ENCODE results near the gene PCSK9. TPM values are rescaled to one million over a fixed set of nuclear protein-coding genes. Genes with fewer than 3 reads are reported as not detected.
A peak's percentile ranks its signal among the peaks of the same experiment; 100 is the strongest.

PCSK9 gene
- polyA plus RNA-seq, 2 of the 4 experiments (the other 2 are of a cell fraction), result 1.7 to 7.3 TPM

DNA sequence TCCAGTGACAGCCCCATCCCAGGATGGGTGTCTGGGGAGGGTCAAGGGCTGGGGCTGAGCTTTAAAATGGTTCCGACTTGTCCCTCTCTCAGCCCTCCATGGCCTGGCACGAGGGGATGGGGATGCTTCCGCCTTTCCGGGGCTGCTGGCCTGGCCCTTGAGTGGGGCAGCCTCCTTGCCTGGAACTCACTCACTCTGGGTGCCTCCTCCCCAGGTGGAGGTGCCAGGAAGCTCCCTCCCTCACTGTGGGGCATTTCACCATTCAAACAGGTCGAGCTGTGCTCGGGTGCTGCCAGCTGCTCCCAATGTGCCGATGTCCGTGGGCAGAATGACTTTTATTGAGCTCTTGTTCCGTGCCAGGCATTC, 24.2 kb downstream of the PCSK9 start:
- ATAC-seq (peak in 1 of 2 experiments; percentile 9; a peak in 3 of 6 replicates), FAIRE-seq (no peak), DNase-seq (ENCODE audit: low read depth in 1 of 2, low spot score in 1 of 2) (no peak)
- WGBS (ENCODE audit: missing lambda C conversion rate), result 100% methylated on average over 2 of the region's 9 CpGs
- no peaks in the 10 kb centered on the region for H3K9me3 ChIP-seq
- 0 out of 6 replicates have a peak overlapping the region, but pooled peaks of 1 of the 2 experiments have one; percentile 7 for H3K27ac ChIP-seq
- H3K4me2 ChIP-seq, result no peak overlapping the region
- no peak for TF ChIP-seq ZSCAN20 (CRISPR knock-in tag; IDR thresholded peaks at IDR 0.05)
- no peak for TF ChIP-seq EHF (CRISPR knock-in tag; IDR thresholded peaks at IDR 0.05)
- no peak for TF ChIP-seq FOXS1 (CRISPR knock-in tag; IDR thresholded peaks at IDR 0.05)
- no peak for TF ChIP-seq EP300 (IDR thresholded peaks at IDR 0.05)
- TF ChIP-seq CHD2 (IDR thresholded peaks at IDR 0.05; ENCODE audit: low read length, partially characterized antibody), result no peak
- no peak for TF ChIP-seq CHD4 (IDR thresholded peaks at IDR 0.05; ENCODE audit: borderline replicate concordance)
- no peak overlapping the region for H3K4me3 ChIP-seq
- H3K4me1 ChIP-seq, result peaks cover 16% of the 10 kb centered on the region
- POLR2A ChIA-PET, result no interaction called here
- CTCF ChIA-PET, result interaction anchor here (0.5 kb wide), 1 partner anchor 115 kb away, joined by 3 read pairs; no protein-coding TSS in a partner anchor

- Histone ChIP-seq H3K27ac (peak overlapping the region in 1 of 2 experiments; percentile 7; a peak in 1 of 6 replicates), H3K4me2 (no peak overlapping the region), H3K4me3 (no peak overlapping the region), H3K4me1 (peaks cover 16% of the 10 kb centered on the region), H3K9me3 (no peaks in the 10 kb centered on the region)
- TF ChIP-seq BHLHE40 (IDR thresholded peaks at IDR 0.05; ENCODE audit: low read depth, low read length), result no peak
- TF ChIP-seq HES2 (IDR thresholded peaks at IDR 0.05), result no peak
- no peak for TF ChIP-seq MAZ (IDR thresholded peaks at IDR 0.05; ENCODE audit: borderline replicate concordance, low read depth, low read length)
- no peak for TF ChIP-seq TFCP2L1 (CRISPR knock-in tag; IDR thresholded peaks at IDR 0.05)
- TF ChIP-seq E2F6 (IDR thresholded peaks at IDR 0.05; ENCODE audit: borderline replicate concordance, low read depth), result no peak
- no peak for TF ChIP-seq GATA3 (IDR thresholded peaks at IDR 0.05; ENCODE audit: borderline replicate concordance)
- TF ChIP-seq NFE2L2 (conservative IDR thresholded peaks at IDR 0.05; ENCODE audit: low read length), result no peak
- TF ChIP-seq NR3C1 (IDR thresholded peaks at IDR 0.05), result no peak
- FAIRE-seq, result no peak
- WGBS (ENCODE audit: missing lambda C conversion rate), result 77% methylated on average over 5 of the region's 12 CpGs
- ChIA-PET CTCF (no interaction called here), POLR2A (no interaction called here)
- ATAC-seq, result peak; percentile 33 to 55; a peak in 3 of 6 replicates
- no peak for DNase-seq (ENCODE audit: low read depth in 1 of 2, low spot score in 1 of 2)
Measured at GRCh38 chr1:55064071-55064581, 24.8 kb downstream of the PCSK9 start.

GRCh38 chr1:55064861-55065263, 25.5 kb downstream of the PCSK9 start:
- Histone ChIP-seq H3K4me1 (peaks cover 16% of the 10 kb centered on the region), H3K4me2 (peak overlapping the region; percentile 23; the same call in 1 of the 3 replicates), H3K9me3 (no peaks in the 10 kb centered on the region), H3K27ac (no peak overlapping the region), H3K4me3 (no peak overlapping the region)
- WGBS (ENCODE audit: missing lambda C conversion rate), result 32% methylated on average over 2 of the region's 2 CpGs
- ChIA-PET CTCF (interaction anchor here (1.0 kb wide), 1 partner anchor 34 kb away, joined by 4 read pairs; no protein-coding TSS in a partner anchor), POLR2A (no interaction called here)
- peak; percentile 28 to 32; a peak in 3 of 6 replicates for ATAC-seq
- FAIRE-seq, result no peak
- DNase-seq (ENCODE audit: low read depth in 1 of 2, low spot score in 1 of 2), result peak in 1 of 2 experiments; percentile 42
- TF ChIP-seq RARB (CRISPR knock-in tag; IDR thresholded peaks at IDR 0.05), result no peak
- no peak for TF ChIP-seq ESRRA (IDR thresholded peaks at IDR 0.05; ENCODE audit: borderline replicate concordance, low read length)
- TF ChIP-seq HDAC2 (IDR thresholded peaks at IDR 0.05), result no peak
- no peak for TF ChIP-seq RFX5 (IDR thresholded peaks at IDR 0.05)
- no peak for TF ChIP-seq TP53 (CRISPR knock-in tag; IDR thresholded peaks at IDR 0.05)
- no peak for TF ChIP-seq PHF8 (IDR thresholded peaks at IDR 0.05; ENCODE audit: borderline replicate concordance, low read depth)
- TF ChIP-seq HOXB5 (CRISPR knock-in tag; IDR thresholded peaks at IDR 0.05), result no peak
- no peak for TF ChIP-seq KDM5A (IDR thresholded peaks at IDR 0.05)
- TF ChIP-seq RCOR1 (IDR thresholded peaks at IDR 0.05; ENCODE audit: low read depth, low read length), result no peak
- no peak for TF ChIP-seq POLR2AphosphoS2 (conservative IDR thresholded peaks at IDR 0.05; ENCODE audit: low read length)
- no peak for TF ChIP-seq JUNB (IDR thresholded peaks at IDR 0.05)
- no peak for TF ChIP-seq CBX8 (IDR thresholded peaks at IDR 0.05)
- TF ChIP-seq MAX (IDR thresholded peaks at IDR 0.05), result no peak
- no peak for TF ChIP-seq SREBF2 (IDR thresholded peaks at IDR 0.05)
- no peak for TF ChIP-seq SMC3 (IDR thresholded peaks at IDR 0.05)
- TF ChIP-seq NPAS2 (CRISPR knock-in tag; IDR thresholded peaks at IDR 0.05; ENCODE audit: borderline replicate concordance), result no peak
- TF ChIP-seq CHD4 (IDR thresholded peaks at IDR 0.05; ENCODE audit: borderline replicate concordance), result no peak
- TF ChIP-seq MYC (IDR thresholded peaks at IDR 0.05; ENCODE audit: borderline replicate concordance, low read length), result no peak
- TF ChIP-seq CHD2 (IDR thresholded peaks at IDR 0.05; ENCODE audit: low read length, partially characterized antibody), result no peak
- TF ChIP-seq, protein P1, sequence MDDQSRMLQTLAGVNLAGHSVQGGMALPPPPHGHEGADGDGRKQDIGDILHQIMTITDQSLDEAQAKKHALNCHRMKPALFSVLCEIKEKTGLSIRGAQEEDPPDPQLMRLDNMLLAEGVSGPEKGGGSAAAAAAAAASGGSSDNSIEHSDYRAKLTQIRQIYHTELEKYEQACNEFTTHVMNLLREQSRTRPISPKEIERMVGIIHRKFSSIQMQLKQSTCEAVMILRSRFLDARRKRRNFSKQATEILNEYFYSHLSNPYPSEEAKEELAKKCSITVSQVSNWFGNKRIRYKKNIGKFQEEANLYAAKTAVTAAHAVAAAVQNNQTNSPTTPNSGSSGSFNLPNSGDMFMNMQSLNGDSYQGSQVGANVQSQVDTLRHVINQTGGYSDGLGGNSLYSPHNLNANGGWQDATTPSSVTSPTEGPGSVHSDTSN (IDR thresholded peaks at IDR 0.05), result no peak

Data from A549 (cell line).